Fibroblast of upper back skin (primary cell): ENCODE data around the gene CAMTA2.
"Not testable (repeated sequence)": the region's sequence is repeated elsewhere in the genome, so short reads cannot be mapped to it uniquely, and the experiment has no call there.

Source experiments
- DNase-seq: peaks from one replicate; pipeline ENCODE4 v3.0.0-alpha.2; 2013

The CAMTA2 gene

GRCh38 chr17:4926577-4927335, 60.7 kb downstream of the CAMTA2 start:
- not testable (repeated sequence) for DNase-seq

DNA sequence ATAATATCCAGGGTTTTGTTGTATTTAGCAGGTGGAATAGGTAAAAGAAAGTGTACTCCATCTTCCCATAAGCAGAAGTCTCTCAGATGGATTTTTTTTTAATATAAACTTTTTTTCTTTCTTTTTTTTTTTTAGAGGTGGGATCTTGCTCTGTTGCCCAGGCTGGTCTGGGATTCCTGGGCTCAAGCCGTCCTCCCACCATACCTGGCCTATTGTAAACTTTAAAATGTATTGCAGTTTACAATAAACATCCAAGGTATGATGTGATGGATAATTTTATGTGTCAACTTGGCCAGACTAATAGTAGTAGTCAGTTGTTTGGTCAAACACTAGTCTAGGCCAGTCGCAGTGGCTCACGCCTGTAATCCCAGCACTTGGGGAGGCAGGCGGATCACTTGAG, 66.2 kb downstream of the CAMTA2 start:
- DNase-seq, result no peak

GRCh38 chr17:4920351-4921048, 67.0 kb downstream of the CAMTA2 start:
- no peak for DNase-seq

- no peak for DNase-seq
Measured at GRCh38 chr17:4919511-4920047, 67.9 kb downstream of the CAMTA2 start.
